ENCODE data around the gene FAM3C. TPM values are rescaled to one million over a fixed set of nuclear protein-coding genes. Genes with fewer than 3 reads are reported as not detected.
"Not testable (repeated sequence)": the region's sequence is repeated elsewhere in the genome, so short reads cannot be mapped to it uniquely, and the experiment has no call there.

Gene FAM3C
- total RNA-seq, 1 donor from 2014 or later: 40.2 TPM

DNA sequence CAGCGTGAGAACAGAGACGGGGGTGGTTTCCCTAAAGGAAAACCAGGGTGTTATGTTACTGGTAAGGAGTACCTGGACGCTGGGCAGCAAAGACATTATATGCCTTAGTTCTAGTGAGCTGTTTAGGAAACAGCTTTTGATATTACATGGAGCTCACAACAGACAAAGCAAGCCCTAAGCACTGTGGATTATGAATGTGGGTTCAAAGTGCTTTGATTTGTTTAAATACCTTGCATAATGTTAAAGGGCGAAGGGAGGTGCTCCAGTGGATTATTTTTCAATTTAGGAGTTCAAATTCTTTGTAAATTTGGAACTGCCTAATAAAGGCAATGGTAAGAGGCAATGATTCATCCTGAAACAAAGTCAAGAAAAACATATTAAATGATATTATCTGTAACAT, 53.5 kb downstream of the FAM3C start:
- DNase-seq (ENCODE audit: missing footprints) (no peak), ATAC-seq (no peak)
- intact Hi-C loops (cut with DNase I): no loop called here

DNA sequence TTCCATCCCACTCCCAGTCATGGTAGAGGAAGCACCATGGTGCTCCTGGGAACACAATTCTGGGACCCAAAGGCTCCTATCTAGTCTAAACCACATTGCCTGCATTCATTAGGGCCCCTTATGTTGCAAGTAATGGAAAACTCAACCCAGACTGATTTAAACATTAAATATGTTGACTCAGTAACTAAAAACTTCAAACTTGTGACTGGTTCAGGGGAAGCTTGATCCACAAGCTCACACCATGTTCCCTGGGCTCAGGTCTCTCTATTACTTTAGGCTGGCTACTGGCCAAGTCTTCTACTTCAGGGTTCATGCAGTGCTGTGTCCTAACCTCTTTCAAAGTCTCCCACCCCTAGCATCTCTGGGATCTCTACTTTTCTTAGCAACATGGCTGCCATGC, 54.2 kb downstream of the FAM3C start:
- ATAC-seq (no peak), DNase-seq (ENCODE audit: missing footprints) (no peak)
- intact Hi-C loops (cut with DNase I): no loop called here

DNA sequence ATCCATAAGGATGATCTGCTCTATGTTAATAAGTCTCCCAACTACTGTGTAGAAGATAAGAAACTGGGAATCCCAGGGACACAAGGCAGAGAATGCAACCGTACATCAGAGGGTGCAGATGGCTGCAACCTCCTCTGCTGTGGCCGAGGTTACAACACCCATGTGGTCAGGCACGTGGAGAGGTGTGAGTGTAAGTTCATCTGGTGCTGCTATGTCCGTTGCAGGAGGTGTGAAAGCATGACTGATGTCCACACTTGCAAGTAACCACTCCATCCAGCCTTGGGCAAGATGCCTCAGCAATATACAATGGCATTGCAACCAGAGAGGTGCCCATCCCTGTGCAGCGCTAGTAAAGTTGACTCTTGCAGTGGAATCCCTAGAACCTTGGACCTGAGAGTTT, 57.0 kb downstream of the FAM3C start:
- intact Hi-C loops (cut with DNase I): no loop called here
- DNase-seq (ENCODE audit: missing footprints): no peak
- no peak for ATAC-seq

DNA sequence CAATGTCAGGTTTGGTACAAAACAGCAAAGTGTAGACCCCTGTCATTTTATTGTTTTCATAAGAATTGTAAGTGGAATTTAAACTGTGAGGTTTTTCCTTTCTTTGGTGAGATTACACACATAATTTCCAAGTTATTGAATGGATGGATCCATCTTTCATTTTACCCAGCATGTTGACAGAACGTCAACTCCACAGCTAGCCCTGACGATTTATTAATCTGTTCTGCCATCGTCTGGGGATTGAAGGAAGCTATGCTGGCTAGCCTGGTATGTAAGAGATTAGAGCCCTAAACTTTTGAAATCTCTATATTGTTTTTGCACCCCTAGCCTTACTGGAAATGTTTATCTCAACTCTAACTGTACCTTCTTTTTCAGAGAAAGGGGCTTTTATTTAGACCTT, 58.7 kb downstream of the FAM3C start:
- intact Hi-C loops (cut with DNase I): no loop called here
- no peak for DNase-seq (ENCODE audit: missing footprints)
- no peak for ATAC-seq

DNA sequence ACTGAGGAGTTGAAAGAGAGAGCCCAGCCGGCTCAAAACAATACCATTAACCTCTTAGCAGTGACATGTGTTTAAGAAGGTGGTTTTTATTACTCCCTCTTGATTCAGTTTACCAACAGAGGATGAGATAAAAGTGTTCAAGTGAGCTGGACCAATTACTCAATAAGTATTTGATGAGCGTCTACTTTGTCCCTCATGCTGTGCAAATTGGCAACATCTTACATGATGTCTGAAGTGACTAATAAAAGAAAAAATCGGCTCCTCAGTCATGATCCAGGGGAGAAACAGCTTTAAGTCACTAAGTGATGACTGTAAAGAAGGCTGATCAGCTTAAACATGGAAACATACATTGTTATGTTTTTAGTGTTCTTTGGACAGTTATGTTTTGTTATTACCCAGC, 59.5 kb downstream of the FAM3C start:
- DNase-seq (ENCODE audit: missing footprints): no peak
- no peak for ATAC-seq
- intact Hi-C loops (cut with DNase I): no loop called here

DNA sequence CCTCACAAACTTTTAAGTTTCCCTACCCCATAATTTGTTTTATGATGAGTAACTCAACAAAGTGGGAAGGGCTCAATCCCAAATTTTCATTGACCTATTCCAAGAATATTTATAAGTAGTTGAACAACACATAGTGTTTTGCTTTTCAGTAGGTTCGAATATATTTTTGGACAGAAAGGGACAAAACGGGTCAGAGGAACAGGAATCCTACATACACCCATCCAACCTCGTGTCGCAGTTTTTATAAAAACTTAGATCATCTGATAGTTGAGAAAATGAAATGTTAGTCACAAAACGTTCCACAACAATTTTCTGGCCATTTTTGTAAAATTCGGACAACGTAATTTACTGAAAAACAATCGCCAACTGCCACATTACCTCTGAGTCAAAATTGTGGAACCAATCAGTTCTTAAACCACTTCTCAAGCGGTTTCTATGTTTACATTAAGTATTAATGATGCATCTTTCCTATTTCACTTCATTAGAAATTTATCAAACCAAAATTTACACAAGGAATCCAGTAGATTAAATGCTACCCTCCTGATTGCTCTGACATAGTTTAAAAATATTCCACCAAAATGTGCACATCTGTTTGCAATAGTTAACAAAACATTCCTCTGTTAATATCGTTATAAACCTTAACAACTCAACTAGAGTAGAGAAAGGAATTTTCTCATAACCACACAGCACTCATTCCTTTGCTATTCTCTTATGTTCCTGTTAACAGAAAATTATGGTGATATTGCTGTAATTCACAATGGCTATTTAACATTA, 61.0 kb downstream of the FAM3C start:
- no peak for ATAC-seq
- DNase-seq (ENCODE audit: missing footprints): no peak
- intact Hi-C loops (cut with DNase I): no loop called here

DNA sequence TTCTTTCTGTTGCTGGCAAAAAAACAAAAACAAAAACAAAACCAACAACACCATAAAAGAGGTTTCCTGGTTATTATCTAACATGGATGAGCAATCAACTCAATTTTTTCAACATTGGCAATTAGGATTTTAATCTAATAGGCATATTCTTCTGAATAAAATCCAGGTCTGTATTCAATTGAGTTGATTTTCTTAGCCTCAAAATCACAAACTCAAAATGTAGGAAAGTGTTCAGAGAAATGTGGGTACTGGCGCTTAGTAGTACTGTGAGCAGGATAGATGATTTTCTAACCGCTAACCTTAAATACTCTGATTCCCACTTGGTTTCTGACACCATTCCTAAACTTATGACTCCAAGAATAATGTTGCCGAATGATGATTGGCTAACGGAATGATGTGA, 61.7 kb downstream of the FAM3C start:
- intact Hi-C loops (cut with DNase I): no loop called here
- no peak for DNase-seq (ENCODE audit: missing footprints)

DNA sequence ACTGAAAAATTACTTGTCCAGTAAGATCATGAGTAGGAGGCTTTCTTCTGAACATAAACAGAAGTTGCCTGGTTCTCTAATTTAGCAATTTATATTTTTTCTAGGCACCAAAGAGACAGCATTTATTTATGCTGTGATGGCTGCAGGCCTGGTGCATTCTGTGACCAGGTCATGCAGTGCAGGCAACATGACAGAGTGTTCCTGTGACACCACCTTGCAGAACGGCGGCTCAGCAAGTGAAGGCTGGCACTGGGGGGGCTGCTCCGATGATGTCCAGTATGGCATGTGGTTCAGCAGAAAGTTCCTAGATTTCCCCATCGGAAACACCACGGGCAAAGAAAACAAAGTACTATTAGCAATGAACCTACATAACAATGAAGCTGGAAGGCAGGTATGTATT, 64.5 kb downstream of the FAM3C start:
- DNase-seq (ENCODE audit: missing footprints) (no peak), ATAC-seq (no peak)
- intact Hi-C loops (cut with DNase I): no loop called here

More for the DNA sequence above, 61.7 kb downstream of the FAM3C start:
- no peak for ATAC-seq

DNA sequence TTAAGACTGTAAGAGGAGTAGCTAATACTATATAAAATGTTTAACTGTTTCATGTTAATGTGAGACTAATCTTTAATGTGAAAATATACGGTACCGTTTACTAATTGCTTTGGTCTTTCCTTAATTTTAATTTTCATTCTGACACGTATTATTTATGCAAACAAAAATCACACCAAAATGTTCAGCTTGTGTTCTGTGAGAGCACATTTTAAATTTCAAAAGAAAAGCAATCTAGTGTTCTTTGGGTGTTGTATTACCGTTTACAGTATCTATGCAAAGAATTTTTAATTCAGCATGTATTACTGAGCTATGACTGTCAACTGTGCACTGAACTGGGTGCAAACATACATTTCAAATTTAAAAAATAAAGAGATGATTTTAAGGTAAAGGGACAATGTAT, 65.1 kb downstream of the FAM3C start:
- intact Hi-C loops (cut with DNase I): no loop called here
- no peak for ATAC-seq
- no peak for DNase-seq (ENCODE audit: missing footprints)

DNA sequence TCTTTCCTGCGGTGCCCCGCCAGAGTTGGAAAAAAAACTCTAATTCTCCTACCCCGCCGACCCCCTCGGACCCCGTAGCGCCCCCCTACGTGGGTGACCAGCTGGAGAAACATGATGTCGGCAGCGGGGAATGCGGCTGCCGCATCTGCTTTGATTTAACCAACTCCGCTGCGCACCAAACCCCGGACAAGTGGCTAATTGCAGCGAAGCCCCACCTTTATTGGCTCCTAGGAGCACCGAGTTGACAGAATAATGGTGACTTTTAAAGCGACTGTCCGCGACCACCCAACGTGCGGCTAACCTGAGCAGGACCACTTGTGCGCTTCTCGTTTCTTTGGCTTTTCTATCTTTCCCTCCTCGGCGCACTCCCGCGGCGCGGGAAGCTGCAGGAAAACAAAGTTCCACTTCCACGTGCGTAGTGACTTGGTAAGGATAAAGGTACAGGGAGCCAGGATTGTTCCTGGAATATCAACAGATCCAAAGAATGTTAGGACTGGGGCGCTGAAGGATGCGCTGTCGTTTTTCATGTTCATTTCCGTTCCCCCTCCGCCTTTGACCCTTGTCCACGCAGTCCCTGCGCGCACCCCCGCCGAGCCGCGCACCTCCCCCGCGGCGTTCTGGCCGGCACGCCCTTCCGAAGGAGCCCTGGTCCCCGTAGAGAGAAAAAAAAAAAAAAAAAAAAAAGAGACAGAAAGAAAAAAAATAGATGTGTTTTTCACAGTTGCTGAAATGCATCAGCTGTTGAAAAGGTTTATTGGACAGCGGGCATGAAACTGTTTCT, 65.9 kb downstream of the FAM3C start:
- ATAC-seq: no peak
- intact Hi-C loops (cut with DNase I): no loop called here
- DNase-seq (ENCODE audit: missing footprints): no peak

DNA sequence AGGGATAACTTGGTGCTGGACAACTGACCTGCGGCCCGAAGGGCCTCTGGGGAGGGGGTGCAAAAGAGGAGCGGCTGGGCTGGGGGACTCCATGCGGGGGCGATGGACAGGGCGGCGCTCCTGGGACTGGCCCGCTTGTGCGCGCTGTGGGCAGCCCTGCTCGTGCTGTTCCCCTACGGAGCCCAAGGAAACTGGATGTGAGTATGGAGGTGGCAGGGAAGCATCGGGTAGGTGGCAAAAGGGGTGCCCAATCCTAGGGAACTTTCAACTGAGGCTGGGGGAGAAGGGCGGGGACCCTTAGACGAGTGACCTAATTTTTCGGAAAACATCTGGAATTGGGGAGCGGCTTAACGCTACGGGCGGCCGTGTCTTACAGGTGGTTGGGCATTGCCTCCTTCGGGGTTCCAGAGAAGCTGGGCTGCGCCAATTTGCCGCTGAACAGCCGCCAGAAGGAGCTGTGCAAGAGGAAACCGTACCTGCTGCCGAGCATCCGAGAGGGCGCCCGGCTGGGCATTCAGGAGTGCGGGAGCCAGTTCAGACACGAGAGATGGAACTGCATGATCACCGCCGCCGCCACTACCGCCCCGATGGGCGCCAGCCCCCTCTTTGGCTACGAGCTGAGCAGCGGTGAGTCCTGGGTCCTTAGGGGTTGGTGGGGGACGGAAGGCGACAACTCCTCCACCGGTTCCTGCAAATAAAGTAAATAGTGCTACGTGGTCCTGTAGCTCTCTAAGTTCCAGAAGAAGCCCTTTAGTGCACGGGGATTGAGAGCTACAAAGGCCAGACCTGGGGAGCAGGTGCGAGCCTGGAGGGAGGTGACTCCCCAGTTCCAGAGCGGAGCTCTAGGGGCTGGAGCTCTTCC, 66.7 kb downstream of the FAM3C start:
- intact Hi-C loops (cut with DNase I): no loop called here
- ATAC-seq (no peak), DNase-seq (ENCODE audit: missing footprints) (no peak)

DNA sequence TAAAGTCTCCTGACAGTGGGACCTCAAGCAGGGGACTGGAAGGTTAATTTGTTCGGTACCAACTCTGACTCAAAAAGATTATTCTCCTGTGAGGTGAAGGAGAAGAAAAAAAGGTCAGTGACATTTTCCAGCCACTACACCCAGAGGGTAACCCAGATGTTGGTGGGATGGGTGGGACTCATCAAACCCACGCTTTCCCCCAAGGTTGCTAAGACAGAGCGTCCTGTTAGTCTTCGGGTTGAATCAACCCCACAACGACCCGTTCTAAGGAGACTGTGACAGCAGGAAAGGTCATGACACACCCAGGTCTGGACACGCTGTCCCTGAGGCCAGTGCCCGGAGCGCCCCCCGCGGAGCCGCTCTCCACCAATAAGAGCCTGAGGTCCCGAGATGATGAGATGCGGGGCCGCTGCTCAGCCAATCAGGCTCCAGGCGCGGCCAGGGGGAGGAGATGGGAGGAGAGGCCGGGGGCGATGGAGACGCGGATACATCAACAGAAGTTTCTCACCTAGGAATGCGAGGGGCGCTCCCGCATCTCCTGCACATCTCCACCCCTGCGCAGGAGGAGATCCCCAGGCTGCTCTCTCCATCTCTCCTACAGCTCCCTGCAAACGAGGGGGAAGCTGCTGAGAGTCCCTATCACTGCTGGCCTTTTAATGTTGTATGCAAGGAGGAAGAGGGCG, 67.5 kb downstream of the FAM3C start, which contains the start of gene WNT16:
Gene WNT16 (plus strand): TSS at position 493 of the 683 bp plus-strand sequence. CDS start 293 bp downstream, outside the sequence.
- intact Hi-C loops (cut with DNase I): no loop called here
- no peak for ATAC-seq
- DNase-seq (ENCODE audit: missing footprints): peak; percentile 63

DNA sequence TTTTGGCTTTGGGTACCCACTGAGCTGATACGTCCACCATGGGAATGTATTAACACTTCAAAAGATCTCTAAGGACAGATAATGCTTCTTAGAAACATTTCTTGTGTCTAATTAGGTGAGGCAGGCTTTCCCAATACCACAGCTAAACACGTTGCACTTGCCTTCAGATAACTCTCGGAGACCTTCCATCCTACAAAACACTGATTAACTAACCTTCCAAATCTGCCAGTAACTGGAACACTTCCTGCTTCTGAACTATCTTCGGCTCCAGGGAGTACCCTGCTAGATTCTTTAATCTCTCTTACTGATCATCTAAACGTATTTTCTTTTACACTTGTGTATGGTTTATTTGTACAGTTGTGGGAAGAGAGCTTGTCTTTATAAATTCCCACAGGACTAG, 68.4 kb downstream of the FAM3C start:
- intact Hi-C loops (cut with DNase I): no loop called here
- DNase-seq (ENCODE audit: missing footprints): no peak

DNA sequence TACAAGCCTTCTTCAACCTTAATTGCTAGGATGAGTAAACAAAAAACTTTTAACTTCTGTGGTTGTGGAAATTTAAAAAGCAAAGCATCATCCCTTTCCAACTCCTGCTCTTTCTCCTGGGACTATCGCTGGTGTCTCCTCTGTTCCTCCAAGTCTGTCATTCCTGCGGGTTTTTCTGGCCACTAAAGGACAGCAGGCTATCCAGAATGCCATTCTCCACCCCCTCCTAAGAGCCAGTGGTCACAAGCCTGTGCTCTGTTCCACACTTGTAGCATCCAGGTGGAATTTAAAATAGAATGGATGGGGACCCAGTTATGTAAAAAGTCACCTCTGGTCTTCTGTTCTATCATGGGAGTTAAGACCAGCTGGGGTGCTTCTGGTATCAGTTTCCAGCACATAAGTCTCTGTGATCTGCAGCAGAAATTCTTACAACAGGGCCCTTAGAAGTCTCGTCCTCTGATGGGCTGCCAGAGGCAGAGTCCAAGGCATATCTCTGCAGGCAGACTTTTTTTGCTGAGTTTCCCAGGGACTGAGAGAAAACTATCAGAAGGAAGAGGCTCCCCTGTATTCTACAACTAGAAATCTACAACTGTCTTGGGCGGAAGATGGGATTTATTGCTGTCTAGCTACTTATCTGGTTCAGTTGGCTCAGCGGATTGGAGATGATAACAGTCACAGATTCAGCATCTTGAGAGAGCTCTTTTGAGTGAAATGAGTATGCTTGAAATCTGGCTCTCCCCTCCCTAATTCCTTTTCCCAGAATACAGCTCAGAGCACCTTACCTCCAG, 72.4 kb downstream of the FAM3C start:
- ATAC-seq (no peak), DNase-seq (ENCODE audit: missing footprints) (no peak)
- intact Hi-C loops (cut with DNase I): no loop called here

More for the DNA sequence above, 68.4 kb downstream of the FAM3C start:
- ATAC-seq: no peak

DNA sequence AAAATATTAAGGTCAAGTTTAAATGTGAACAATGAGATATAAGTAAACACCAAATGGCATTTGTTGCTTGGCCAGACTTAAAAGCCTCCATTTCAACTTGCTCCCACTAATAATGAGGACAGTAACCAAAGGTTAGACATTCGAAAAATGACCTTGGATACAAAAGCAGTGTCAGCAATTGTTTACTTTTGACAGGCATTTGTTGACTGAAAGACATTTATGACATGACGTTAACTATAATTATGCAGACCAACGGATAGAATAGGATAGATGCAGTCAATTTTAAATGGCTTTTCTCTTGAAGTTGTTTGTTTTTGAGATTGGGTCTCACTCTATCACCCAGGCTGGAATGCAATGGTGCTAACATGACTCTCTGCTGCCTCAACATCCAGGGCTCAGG, 73.6 kb downstream of the FAM3C start:
- intact Hi-C loops (cut with DNase I): no loop called here
- no peak for ATAC-seq
- no peak for DNase-seq (ENCODE audit: missing footprints)

DNA sequence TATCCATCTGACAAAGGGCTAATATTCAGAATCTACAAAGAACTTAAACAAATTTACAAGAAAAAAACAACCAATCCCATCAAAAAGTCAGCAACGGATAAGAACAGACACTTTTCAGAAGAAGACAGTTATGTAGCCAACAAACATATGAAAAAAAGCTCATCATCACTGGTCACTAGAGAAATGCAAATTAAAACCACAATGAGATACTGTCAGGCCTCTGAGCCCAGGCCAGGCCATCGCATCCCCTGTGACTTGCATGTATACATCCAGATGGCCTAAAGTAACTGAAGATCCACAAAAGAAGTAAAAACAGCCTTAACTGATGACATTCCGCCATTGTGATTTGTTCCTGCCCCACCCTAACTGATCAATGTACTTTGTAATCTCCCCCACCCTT, 80.9 kb downstream of the FAM3C start:
- intact Hi-C loops (cut with DNase I); ATAC-seq: not testable (repeated sequence)

DNA sequence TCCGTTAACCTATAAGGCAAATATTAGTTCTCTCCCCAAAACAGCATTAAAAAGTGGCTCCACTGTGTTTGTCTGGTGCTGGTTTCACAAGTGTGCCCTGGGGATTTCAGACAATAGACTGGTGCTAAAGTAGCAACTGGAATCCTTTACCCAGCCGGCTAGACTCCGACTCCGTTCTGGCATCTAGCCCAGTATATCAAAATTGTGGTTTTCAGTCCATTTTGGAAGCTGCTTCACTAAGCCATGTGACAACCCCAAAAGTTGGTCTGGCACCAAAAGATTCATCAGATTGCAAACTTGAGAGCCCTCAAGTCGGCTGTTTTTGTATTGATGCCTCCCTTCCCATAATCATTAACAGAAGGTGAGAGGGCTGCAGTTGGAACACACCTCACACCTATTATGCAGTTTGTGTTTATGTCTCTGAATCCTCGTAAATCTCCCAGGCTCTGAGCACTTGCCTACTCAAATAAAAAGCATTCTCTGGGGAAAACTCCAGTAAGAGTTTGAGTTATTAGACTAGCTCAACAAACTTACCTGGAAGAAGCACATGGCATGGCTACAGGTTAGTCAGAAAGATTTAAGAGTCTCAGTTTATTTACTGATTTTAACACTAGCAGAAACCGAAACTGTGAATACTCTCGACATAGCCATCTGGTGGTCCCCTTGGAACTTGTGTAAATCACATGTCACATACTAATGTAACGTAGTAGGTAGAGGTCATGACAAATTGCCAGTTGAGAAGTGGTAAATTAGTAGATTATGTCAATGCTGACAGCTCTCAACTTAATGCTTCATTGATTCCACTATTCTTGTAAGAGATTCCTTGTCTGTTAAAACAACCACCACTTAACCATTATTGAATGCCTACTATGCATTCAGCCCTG, 82.1 kb downstream of the FAM3C start:
- no peak for ATAC-seq
- intact Hi-C loops (cut with DNase I): no loop called here
- DNase-seq (ENCODE audit: missing footprints): no peak

More for the DNA sequence above, 80.9 kb downstream of the FAM3C start:
- DNase-seq (ENCODE audit: missing footprints): not testable (repeated sequence)

All from Right ventricle myocardium inferior (tissue), 1 donor.